HCT116 (cell line): ENCODE data around the gene GSDMA.

Experiments used
- MAX ChIP-seq: IDR thresholded peaks from 2 replicates; pipeline ENCODE4 v1.6.1; 2012
- POLR2A ChIP-seq: IDR thresholded peaks from 2 replicates; pipeline ENCODE4 v1.7.0; 2011; ENCODE audit warnings: borderline replicate concordance; ENCODE audit not compliant: insufficient read depth, insufficient read length; ENCODE audit errors: extremely low read depth

- TF ChIP-seq POLR2A (no peak), MAX (no peak)
Measured at GRCh38 chr17:39996800-39997199, 34.0 kb downstream of the GSDMA start.
